ENCODE measurements around the gene TCF4.
A peak's percentile ranks its signal among the peaks of the same experiment; 100 is the strongest.

Gene TCF4

GRCh38 chr18:55405475-55405874, 182.5 kb downstream of the TCF4 start:
- POLR2A ChIA-PET, result no interaction called here
- Histone ChIP-seq H3K27ac (ENCODE audit: extremely low read depth, low read depth, low read length) (peak overlapping the region; percentile 87), H3K36me3 (ENCODE audit: control insufficient read depth in 2 of 2, insufficient read depth in 1 of 2, low read length in 2 of 2) (no peaks in the 10 kb centered on the region), H3K4me3 (ENCODE audit: low read depth, low read length) (no peak overlapping the region), H3K4me1 (ENCODE audit: control insufficient read depth, insufficient read depth, low read length) (peaks cover 38% of the 10 kb centered on the region), H3K9me3 (ENCODE audit: control insufficient read depth, insufficient read depth, low read depth, low read length) (no peaks in the 10 kb centered on the region)
- CTCF ChIA-PET, result interaction anchor here (0.6 to 1.5 kb wide), 7 partner anchors 10 to 374 kb away, joined by 3 to 11 read pairs (median 4); no protein-coding TSS in a partner anchor
- TF ChIP-seq ZNF366 (tag by site-specific recombination; conservative IDR thresholded peaks at IDR 0.05) (peak; percentile 90), ZNF362 (tag by site-specific recombination; IDR thresholded peaks at IDR 0.05) (no peak), PRDM1 (tag by site-specific recombination; IDR thresholded peaks at IDR 0.05) (peak; percentile 85), SCRT2 (tag by site-specific recombination; IDR thresholded peaks at IDR 0.05) (no peak), ZNF311 (tag by site-specific recombination; IDR thresholded peaks at IDR 0.05; ENCODE audit: borderline replicate concordance) (no peak), ZEB2 (tag by site-specific recombination; IDR thresholded peaks at IDR 0.05) (no peak), ZNF155 (tag by site-specific recombination; IDR thresholded peaks at IDR 0.05) (no peak), ZNF600 (tag by site-specific recombination; IDR thresholded peaks at IDR 0.05) (no peak; the same call in 1 of the 2 replicates), ZSCAN23 (tag by site-specific recombination; IDR thresholded peaks at IDR 0.05) (no peak), MEIS1 (CRISPR knock-in tag; IDR thresholded peaks at IDR 0.05; ENCODE audit: borderline replicate concordance) (no peak), ZNF785 (tag by site-specific recombination; IDR thresholded peaks at IDR 0.05) (no peak), BCL11A (tag by site-specific recombination; IDR thresholded peaks at IDR 0.05; ENCODE audit: low read depth) (no peak), ZNF707 (tag by site-specific recombination; IDR thresholded peaks at IDR 0.05) (no peak), ZNF560 (tag by site-specific recombination; IDR thresholded peaks at IDR 0.05; ENCODE audit: borderline replicate concordance) (no peak), ZNF76 (tag by site-specific recombination; IDR thresholded peaks at IDR 0.05; ENCODE audit: borderline replicate concordance, low read depth) (no peak), ZNF518A (tag by site-specific recombination; conservative IDR thresholded peaks at IDR 0.05; ENCODE audit: low read depth) (no peak), ZNF292 (tag by site-specific recombination; IDR thresholded peaks at IDR 0.05; ENCODE audit: borderline replicate concordance, low read depth) (no peak), ZNF341 (tag by site-specific recombination; IDR thresholded peaks at IDR 0.05; ENCODE audit: low read depth) (no peak), ZNF324 (tag by site-specific recombination; IDR thresholded peaks at IDR 0.05) (no peak), ZNF423 (tag by site-specific recombination; IDR thresholded peaks at IDR 0.05) (no peak)
- TF ChIP-seq, protein P1, sequence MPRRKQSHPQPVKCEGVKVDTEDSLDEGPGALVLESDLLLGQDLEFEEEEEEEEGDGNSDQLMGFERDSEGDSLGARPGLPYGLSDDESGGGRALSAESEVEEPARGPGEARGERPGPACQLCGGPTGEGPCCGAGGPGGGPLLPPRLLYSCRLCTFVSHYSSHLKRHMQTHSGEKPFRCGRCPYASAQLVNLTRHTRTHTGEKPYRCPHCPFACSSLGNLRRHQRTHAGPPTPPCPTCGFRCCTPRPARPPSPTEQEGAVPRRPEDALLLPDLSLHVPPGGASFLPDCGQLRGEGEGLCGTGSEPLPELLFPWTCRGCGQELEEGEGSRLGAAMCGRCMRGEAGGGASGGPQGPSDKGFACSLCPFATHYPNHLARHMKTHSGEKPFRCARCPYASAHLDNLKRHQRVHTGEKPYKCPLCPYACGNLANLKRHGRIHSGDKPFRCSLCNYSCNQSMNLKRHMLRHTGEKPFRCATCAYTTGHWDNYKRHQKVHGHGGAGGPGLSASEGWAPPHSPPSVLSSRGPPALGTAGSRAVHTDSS (tag by site-specific recombination; IDR thresholded peaks at IDR 0.05), result peak; percentile 61; the same call in 1 of the 2 replicates
- TF ChIP-seq, protein P2, sequence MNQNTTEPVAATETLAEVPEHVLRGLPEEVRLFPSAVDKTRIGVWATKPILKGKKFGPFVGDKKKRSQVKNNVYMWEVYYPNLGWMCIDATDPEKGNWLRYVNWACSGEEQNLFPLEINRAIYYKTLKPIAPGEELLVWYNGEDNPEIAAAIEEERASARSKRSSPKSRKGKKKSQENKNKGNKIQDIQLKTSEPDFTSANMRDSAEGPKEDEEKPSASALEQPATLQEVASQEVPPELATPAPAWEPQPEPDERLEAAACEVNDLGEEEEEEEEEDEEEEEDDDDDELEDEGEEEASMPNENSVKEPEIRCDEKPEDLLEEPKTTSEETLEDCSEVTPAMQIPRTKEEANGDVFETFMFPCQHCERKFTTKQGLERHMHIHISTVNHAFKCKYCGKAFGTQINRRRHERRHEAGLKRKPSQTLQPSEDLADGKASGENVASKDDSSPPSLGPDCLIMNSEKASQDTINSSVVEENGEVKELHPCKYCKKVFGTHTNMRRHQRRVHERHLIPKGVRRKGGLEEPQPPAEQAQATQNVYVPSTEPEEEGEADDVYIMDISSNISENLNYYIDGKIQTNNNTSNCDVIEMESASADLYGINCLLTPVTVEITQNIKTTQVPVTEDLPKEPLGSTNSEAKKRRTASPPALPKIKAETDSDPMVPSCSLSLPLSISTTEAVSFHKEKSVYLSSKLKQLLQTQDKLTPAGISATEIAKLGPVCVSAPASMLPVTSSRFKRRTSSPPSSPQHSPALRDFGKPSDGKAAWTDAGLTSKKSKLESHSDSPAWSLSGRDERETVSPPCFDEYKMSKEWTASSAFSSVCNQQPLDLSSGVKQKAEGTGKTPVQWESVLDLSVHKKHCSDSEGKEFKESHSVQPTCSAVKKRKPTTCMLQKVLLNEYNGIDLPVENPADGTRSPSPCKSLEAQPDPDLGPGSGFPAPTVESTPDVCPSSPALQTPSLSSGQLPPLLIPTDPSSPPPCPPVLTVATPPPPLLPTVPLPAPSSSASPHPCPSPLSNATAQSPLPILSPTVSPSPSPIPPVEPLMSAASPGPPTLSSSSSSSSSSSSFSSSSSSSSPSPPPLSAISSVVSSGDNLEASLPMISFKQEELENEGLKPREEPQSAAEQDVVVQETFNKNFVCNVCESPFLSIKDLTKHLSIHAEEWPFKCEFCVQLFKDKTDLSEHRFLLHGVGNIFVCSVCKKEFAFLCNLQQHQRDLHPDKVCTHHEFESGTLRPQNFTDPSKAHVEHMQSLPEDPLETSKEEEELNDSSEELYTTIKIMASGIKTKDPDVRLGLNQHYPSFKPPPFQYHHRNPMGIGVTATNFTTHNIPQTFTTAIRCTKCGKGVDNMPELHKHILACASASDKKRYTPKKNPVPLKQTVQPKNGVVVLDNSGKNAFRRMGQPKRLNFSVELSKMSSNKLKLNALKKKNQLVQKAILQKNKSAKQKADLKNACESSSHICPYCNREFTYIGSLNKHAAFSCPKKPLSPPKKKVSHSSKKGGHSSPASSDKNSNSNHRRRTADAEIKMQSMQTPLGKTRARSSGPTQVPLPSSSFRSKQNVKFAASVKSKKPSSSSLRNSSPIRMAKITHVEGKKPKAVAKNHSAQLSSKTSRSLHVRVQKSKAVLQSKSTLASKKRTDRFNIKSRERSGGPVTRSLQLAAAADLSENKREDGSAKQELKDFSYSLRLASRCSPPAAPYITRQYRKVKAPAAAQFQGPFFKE (tag by site-specific recombination; IDR thresholded peaks at IDR 0.05; ENCODE audit: borderline replicate concordance), result no peak
